GM18868 (cell line): ENCODE measurements around the gene COL12A1.

Source experiments
- ATAC-seq: cut with Tn5 transposase; IDR thresholded peaks from one replicate; pipeline ENCODE4 v1.9.1; 2021; ENCODE audit warnings: mild to moderate bottlenecking, moderate library complexity; ENCODE audit not compliant: unreplicated experiment

Gene COL12A1

DNA sequence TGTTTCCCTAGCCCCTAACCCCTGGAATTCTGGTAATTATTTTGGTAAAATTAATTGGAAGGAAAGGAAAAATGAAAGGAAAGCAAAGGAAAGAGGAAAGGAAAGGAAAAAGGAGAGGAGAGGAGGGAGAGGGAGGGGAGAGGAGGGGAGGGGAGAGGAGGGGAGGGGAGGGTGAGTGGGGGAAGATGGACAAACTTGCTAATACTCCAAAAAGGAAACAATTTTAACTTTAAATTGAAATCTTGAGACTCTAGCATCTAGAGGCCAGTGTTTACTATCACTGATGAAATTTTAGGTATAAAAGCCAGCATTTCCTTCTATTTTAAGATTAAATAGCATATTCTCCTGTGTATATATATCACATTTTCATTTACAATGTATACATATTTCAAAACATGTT is 156.5 kb downstream of the COL12A1 start:
- no peak for ATAC-seq

- ATAC-seq = no peak
Measured at GRCh38 chr6:75044846-75045245, 161.0 kb downstream of the COL12A1 start.

DNA sequence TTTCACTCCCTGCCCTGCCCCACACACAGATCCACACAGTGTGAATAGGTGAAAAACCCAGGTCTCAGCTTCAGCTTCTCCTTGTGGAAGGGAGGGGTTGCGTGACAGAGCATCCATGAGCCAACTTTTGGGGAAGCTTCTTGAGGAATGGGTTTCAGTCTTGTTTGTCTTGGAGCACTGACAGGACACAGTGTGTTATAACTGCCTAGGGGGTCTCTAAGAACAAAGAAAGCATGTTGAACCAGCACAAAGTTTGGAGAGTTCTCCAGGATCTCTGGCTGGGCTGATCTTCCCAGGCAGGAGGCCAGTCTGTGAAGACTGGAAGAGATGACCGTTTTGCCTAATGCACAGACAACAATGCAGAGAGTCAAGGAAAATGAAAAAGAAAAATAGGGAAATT is 164.5 kb downstream of the COL12A1 start:
- no peak for ATAC-seq
